ENCODE results near the gene GPAM. TPM values are rescaled to one million over a fixed set of nuclear protein-coding genes. Genes with fewer than 3 reads are reported as not detected.

Gene GPAM
- total and polyA plus RNA-seq, 2 of the 8 experiments (the other 6 are each of a cell fraction or from before 2014, with no cell fraction given): 5.5 to 15.5 TPM

DNA sequence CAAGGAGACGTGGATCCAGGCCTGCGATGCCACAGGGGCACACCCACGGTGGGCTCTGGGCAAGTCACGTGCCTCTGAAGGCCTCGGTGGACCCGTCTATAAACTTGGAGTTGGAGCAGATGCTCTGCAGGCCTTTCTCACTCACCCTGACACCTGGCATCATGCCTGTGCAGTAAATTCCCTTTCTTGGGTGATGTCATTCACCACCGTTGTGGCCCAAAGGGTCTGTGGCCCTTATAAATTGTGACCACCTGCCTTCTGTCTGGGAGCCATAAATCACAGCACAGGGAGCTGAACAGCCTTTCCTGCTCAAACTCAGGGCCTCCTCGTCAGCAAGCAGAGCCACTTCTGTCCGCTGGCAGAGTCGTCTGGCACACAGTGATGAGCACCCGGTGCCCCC, 52.2 kb downstream of the GPAM start:
- Histone ChIP-seq H3K4ac (replicated peaks; ENCODE audit: insufficient read length, low read depth, low read length) (no peak overlapping the region), H3K23ac (ENCODE audit: insufficient read length) (no peak overlapping the region), H3K36me3 (ENCODE audit: control insufficient read depth in 2 of 4, insufficient read depth in 4 of 4, low read length in 3 of 4) (no peaks in the 10 kb centered on the region), H4K5ac (ENCODE audit: insufficient read length, low read depth, low read length) (no peak overlapping the region), H2BK120ac (replicated peaks; ENCODE audit: low read depth, low read length) (no peak overlapping the region), H2BK12ac (ENCODE audit: low read depth, low read length) (no peak overlapping the region), H3K27me3 (replicated peaks in 1 of 4; ENCODE audit: control insufficient read depth in 3 of 4, extremely low read depth in 1 of 4, insufficient read depth in 3 of 4, low read length in 3 of 4) (no peaks in the 10 kb centered on the region), H2AK5ac (ENCODE audit: low read depth, low read length) (no peak overlapping the region), H3K56ac (replicated peaks; ENCODE audit: insufficient read length, low read depth, low read length) (no peak overlapping the region), H3K27ac (ENCODE audit: low read depth, low read length) (no peak overlapping the region), H3K79me1 (ENCODE audit: low read depth, low read length) (no peaks in the 10 kb centered on the region; the same call in 1 of the 2 replicates), H3K4me2 (ENCODE audit: insufficient read depth in 1 of 2, low read depth in 2 of 2, low read length in 2 of 2) (no peak overlapping the region), H2BK15ac (ENCODE audit: low read length) (no peak overlapping the region), H3K9ac (replicated peaks in 1 of 4; ENCODE audit: extremely low read depth in 1 of 4, low read depth in 3 of 4, low read length in 3 of 4) (no peak overlapping the region), H3K4me3 (ENCODE audit: extremely low read depth in 1 of 4, insufficient read depth in 2 of 4, low read depth in 3 of 4, low read length in 4 of 4) (no peak overlapping the region), H4K8ac (ENCODE audit: extremely low read depth, insufficient read depth, low read length) (no peak overlapping the region; the same call in 1 of the 2 replicates), H4K91ac (replicated peaks; ENCODE audit: insufficient read length, low read length) (no peak overlapping the region), H3K23me2 (ENCODE audit: low read depth, low read length) (no peaks in the 10 kb centered on the region), H3K9me3 (ENCODE audit: insufficient read depth in 2 of 2, low read depth in 1 of 2, low read length in 1 of 2) (no peaks in the 10 kb centered on the region), H2BK5ac (ENCODE audit: low read depth, low read length) (no peak overlapping the region), H3K18ac (ENCODE audit: extremely low read depth, low read length) (no peak overlapping the region), H4K20me1 (replicated peaks in 1 of 2; ENCODE audit: control insufficient read depth in 1 of 2, insufficient read depth in 2 of 2, low read length in 2 of 2) (no peaks in the 10 kb centered on the region), H2BK20ac (ENCODE audit: low read length) (no peak overlapping the region), H2AFZ (ENCODE audit: low read length) (no peak overlapping the region), H3K14ac (ENCODE audit: insufficient read length) (no peak overlapping the region), H3K4me1 (replicated peaks in 1 of 4; ENCODE audit: control insufficient read depth in 3 of 4, insufficient read depth in 4 of 4, low read length in 3 of 4) (no peaks in the 10 kb centered on the region; a peak in 2 of 7 replicates), H3K79me2 (ENCODE audit: control insufficient read depth in 1 of 2, insufficient read depth in 2 of 2, low read length in 2 of 2) (no peaks in the 10 kb centered on the region)
- ChIA-PET CTCF (ENCODE audit: partially characterized antibody) (interaction anchor here (1.0 to 1.8 kb wide), 2 partner anchors 9 to 12 kb away, joined by 3 to 8 read pairs; no protein-coding TSS in a partner anchor), POLR2A (ENCODE audit: partially characterized antibody) (no interaction called here)
- peak in 1 of 2 experiments; percentile 14 for DNase-seq (ENCODE audit: low read depth in 1 of 2, low spot score in 2 of 2)
- WGBS, 2 experiments (ENCODE audit: extremely low coverage in 1 of 2, insufficient coverage in 1 of 2, insufficient read length in 1 of 2, insufficient replicate concordance in 2 of 2, low coverage in 1 of 2, low lambda C conversion rate in 2 of 2, missing lambda C conversion rate in 1 of 2): 95% methylated on average over 11 of the region's 11 CpGs; no CpG with 5 or more reads in 1 of the 2 experiments
- FAIRE-seq: no peak
- TF ChIP-seq POU5F1 (IDR thresholded peaks at IDR 0.05; ENCODE audit: low read depth, low read length): no peak
- TF ChIP-seq ASH2L (IDR thresholded peaks at IDR 0.05; ENCODE audit: low read length): no peak
- no peak for TF ChIP-seq JUN (IDR thresholded peaks at IDR 0.05; ENCODE audit: low read depth, low read length)
- TF ChIP-seq EZH2 (IDR thresholded peaks at IDR 0.05; ENCODE audit: low read depth, low read length, severe bottlenecking): no peak

All from H1 (cell line).